Measurements from ENCODE around the gene ANKS1B.

DNA sequence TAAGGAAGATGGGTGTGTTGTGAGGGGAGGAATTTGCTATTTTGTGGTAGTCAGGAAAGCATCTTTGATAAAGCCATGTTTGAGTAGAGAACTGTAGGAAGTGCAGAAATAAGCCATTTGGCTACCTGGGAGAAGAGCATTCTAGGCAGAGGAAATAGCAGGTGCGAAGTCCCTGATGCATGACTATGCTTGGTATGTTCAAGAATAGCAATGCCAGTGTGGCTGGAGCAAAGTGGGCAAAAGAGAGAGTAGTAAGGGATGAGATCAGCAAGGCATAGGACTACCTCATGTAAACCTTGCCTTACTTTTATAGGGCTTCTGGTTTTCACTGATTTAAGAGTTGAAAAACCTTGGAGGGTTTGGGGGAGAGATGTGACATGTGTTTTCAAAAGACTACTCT is 702.6 kb downstream of the ANKS1B start:
- TF ChIP-seq POLR2A (IDR thresholded peaks at IDR 0.05; ENCODE audit: low read depth, low read length) (no peak), RAD21 (IDR thresholded peaks at IDR 0.05; ENCODE audit: low read length) (no peak), ELK1 (IDR thresholded peaks at IDR 0.05; ENCODE audit: borderline replicate concordance, low read depth, low read length) (no peak), MAZ (IDR thresholded peaks at IDR 0.05; ENCODE audit: borderline replicate concordance, low read depth, low read length) (no peak), CEBPB (IDR thresholded peaks at IDR 0.05; ENCODE audit: low read depth, low read length) (no peak), MAFK (IDR thresholded peaks at IDR 0.05; ENCODE audit: low read depth, low read length) (no peak), SMC3 (IDR thresholded peaks at IDR 0.05; ENCODE audit: low read depth, low read length) (no peak)
- TF ChIP-seq, protein P1, sequence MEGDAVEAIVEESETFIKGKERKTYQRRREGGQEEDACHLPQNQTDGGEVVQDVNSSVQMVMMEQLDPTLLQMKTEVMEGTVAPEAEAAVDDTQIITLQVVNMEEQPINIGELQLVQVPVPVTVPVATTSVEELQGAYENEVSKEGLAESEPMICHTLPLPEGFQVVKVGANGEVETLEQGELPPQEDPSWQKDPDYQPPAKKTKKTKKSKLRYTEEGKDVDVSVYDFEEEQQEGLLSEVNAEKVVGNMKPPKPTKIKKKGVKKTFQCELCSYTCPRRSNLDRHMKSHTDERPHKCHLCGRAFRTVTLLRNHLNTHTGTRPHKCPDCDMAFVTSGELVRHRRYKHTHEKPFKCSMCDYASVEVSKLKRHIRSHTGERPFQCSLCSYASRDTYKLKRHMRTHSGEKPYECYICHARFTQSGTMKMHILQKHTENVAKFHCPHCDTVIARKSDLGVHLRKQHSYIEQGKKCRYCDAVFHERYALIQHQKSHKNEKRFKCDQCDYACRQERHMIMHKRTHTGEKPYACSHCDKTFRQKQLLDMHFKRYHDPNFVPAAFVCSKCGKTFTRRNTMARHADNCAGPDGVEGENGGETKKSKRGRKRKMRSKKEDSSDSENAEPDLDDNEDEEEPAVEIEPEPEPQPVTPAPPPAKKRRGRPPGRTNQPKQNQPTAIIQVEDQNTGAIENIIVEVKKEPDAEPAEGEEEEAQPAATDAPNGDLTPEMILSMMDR (conservative IDR thresholded peaks at IDR 0.05; ENCODE audit: low read depth, low read length) = no peak

Data from IMR-90 (cell line).